NT2/D1 (cell line): ENCODE measurements around the gene PCDHA2.
"Not testable (repeated sequence)": the region's sequence is repeated elsewhere in the genome, so short reads cannot be mapped to it uniquely, and the experiment has no call there.

Experiments
- DNase-seq: peaks from one replicate; pipeline ENCODE4 v3.0.0-alpha.2; 2011; ENCODE audit warnings: low read depth, low spot score
- H3K27me3 ChIP-seq: 2 replicates; pipeline ENCODE4 v1.6.0; 2011; ENCODE audit warnings: mild to moderate bottlenecking; ENCODE audit not compliant: insufficient read length, insufficient read depth
- H3K36me3 ChIP-seq: 2 replicates; pipeline ENCODE4 v1.6.1; 2011; ENCODE audit warnings: mild to moderate bottlenecking, low read length, mixed read lengths; ENCODE audit not compliant: insufficient read depth, insufficient read length
- H3K4me1 ChIP-seq: 2 replicates; pipeline ENCODE4 v1.5.1; 2011; ENCODE audit not compliant: insufficient read depth, insufficient read length
- H3K4me3 ChIP-seq: 2 replicates; pipeline ENCODE4 v1.5.1; 2011; ENCODE audit warnings: low read depth; ENCODE audit not compliant: insufficient read length
- H3K9ac ChIP-seq: 2 replicates; pipeline ENCODE4 v1.6.0; 2011; ENCODE audit warnings: low read depth; ENCODE audit not compliant: insufficient read length
- H3K9me3 ChIP-seq: 2 replicates; pipeline ENCODE4 v1.5.1; 2011; ENCODE audit warnings: mild to moderate bottlenecking, low read length; ENCODE audit not compliant: insufficient read depth
- SUZ12 ChIP-seq: IDR thresholded peaks from 2 replicates; pipeline ENCODE4 v1.6.1; 2011; ENCODE audit not compliant: insufficient read length, insufficient read depth; ENCODE audit errors: extremely low read depth
- YY1 ChIP-seq: IDR thresholded peaks from 2 replicates; pipeline ENCODE4 v1.6.1; 2011; ENCODE audit not compliant: insufficient read length, insufficient read depth
- ZNF274 ChIP-seq: IDR thresholded peaks from 2 replicates; pipeline ENCODE4 v1.6.1; 2011; ENCODE audit warnings: mild to moderate bottlenecking, low read depth, low read length

PCDHA2 gene

GRCh38 chr5:140827704-140828361 is 33.2 kb downstream of the PCDHA2 start, which contains the start of gene PCDHA6:
TSS of gene PCDHA6 (plus strand) at chr5:140827960. CDS start at chr5:140828092, 132 bp downstream.
- H3K9me3 ChIP-seq: no peaks in the 10 kb centered on the region
- no peak within 1 kb of the TSS for H3K4me3 ChIP-seq
- DNase-seq: no peak
- no peak within 1 kb of the TSS for H3K9ac ChIP-seq
- TF ChIP-seq YY1 (no peak), SUZ12 (no peak), ZNF274 (no peak)
- no peaks in the 10 kb centered on the region for H3K4me1 ChIP-seq
- no peaks in the 10 kb centered on the region for H3K27me3 ChIP-seq
- H3K36me3 ChIP-seq: no peaks in the 10 kb centered on the region

DNA sequence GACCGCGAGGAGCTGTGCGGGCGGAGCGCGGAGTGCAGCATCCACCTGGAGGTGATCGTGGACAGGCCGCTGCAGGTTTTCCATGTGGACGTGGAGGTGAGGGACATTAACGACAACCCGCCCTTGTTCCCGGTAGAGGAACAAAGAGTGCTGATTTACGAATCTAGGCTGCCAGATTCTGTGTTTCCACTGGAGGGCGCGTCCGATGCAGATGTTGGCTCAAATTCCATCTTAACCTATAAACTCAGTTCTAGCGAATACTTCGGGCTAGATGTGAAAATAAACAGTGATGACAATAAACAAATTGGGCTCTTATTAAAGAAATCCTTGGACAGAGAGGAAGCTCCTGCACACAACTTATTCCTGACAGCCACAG is 33.7 kb downstream of the PCDHA2 start:
- no peaks in the 10 kb centered on the region for H3K9me3 ChIP-seq
- no peak for TF ChIP-seq SUZ12
- no peak for TF ChIP-seq YY1
- no peak for TF ChIP-seq ZNF274
- no peak overlapping the region for H3K9ac ChIP-seq

DNA sequence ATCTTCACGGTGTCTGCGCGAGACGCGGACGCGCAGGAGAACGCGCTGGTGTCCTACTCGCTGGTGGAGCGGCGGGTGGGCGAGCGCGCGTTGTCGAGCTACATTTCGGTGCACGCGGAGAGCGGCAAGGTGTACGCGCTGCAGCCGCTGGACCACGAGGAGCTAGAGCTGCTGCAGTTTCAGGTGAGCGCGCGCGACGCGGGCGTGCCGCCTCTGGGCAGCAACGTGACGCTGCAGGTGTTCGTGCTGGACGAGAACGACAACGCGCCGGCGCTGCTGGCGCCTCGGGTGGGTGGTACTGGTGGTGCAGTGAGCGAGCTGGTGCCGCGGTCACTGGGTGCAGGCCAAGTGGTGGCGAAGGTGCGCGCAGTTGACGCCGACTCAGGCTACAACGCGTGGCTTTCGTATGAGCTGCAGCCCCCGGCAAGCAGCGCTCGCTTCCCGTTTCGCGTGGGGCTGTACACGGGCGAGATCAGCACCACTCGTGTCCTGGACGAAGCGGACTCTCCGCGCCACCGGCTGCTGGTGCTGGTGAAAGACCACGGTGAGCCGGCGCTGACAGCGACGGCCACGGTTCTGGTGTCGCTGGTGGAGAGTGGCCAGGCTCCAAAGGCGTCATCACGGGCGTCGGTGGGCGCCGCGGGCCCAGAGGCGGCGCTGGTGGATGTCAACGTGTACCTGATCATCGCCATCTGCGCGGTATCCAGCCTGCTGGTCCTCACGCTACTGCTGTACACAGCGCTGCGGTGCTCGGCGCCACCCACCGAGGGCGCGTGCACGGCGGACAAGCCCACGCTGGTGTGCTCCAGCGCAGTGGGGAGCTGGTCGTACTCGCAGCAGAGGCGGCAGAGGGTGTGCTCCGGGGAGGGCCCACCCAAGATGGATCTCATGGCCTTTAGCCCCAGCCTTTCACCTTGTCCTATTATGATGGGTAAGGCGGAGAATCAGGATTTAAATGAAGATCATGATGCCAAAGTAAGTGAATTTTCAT is 35.2 kb downstream of the PCDHA2 start:
- H3K27me3 ChIP-seq, H3K9me3 ChIP-seq, H3K9ac ChIP-seq, H3K36me3 ChIP-seq, H3K4me1 ChIP-seq, DNase-seq, H3K4me3 ChIP-seq: not testable (repeated sequence)

More for the DNA sequence above, 33.7 kb downstream of the PCDHA2 start:
- Histone ChIP-seq H3K4me3 (no peak overlapping the region), H3K36me3 (no peaks in the 10 kb centered on the region), H3K4me1 (no peaks in the 10 kb centered on the region), H3K27me3 (no peaks in the 10 kb centered on the region)
- no peak for DNase-seq

DNA sequence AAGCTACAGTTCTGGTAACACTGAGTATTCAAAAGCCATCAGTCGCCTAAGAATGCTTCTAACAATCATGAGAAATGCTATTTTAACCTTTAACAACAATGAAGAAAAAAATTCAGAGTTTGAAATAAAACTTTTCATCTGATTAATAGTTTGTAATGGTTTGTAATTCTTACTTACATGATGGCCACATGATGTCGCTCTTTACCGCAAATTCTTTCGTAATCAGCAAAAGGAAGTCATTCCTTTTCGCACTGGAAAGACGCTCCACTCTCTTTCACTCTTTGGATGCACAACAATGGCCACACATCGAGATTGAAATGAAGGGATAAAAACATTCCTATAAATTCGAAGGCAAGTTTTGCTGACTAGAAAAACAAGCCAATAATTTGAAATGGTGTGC is 39.3 kb downstream of the PCDHA2 start, which contains the start of gene PCDHA7:
TSS of gene PCDHA7 (plus strand) at position 277 of the 400 bp plus-strand sequence. CDS start at position 392, 115 bp downstream.
- no peak for DNase-seq
- H3K9ac ChIP-seq: peak within 1 kb of the TSS; percentile 51
- H3K4me3 ChIP-seq: peak within 1 kb of the TSS; percentile 43
- TF ChIP-seq ZNF274 (no peak), SUZ12 (no peak), YY1 (no peak)
- H3K9me3 ChIP-seq: peaks cover 3% of the 10 kb centered on the region; the same call in 1 of the 2 replicates
- H3K36me3 ChIP-seq: no peaks in the 10 kb centered on the region
- no peaks in the 10 kb centered on the region for H3K4me1 ChIP-seq
- no peaks in the 10 kb centered on the region for H3K27me3 ChIP-seq

DNA sequence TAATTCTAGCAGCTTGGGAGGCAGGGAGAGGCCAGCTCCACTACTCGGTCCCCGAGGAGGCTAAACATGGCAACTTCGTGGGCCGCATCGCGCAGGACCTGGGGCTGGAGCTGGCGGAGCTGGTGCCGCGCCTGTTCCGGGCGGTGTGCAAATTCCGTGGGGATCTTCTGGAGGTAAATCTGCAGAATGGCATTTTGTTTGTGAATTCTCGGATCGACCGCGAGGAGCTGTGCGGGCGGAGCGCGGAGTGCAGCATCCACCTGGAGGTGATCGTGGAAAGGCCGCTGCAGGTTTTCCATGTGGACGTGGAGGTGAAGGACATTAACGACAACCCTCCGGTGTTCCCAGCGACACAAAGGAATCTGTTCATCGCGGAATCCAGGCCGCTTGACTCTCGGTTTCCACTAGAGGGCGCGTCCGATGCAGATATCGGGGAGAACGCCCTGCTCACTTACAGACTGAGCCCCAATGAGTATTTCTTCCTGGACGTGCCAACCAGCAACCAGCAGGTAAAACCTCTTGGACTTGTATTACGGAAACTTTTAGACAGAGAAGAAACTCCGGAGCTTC is 39.9 kb downstream of the PCDHA2 start:
- not testable (repeated sequence) for H3K9ac ChIP-seq, DNase-seq, H3K9me3 ChIP-seq, H3K36me3 ChIP-seq, H3K4me1 ChIP-seq, H3K27me3 ChIP-seq
- H3K4me3 ChIP-seq: peak overlapping the region; percentile 43

DNA sequence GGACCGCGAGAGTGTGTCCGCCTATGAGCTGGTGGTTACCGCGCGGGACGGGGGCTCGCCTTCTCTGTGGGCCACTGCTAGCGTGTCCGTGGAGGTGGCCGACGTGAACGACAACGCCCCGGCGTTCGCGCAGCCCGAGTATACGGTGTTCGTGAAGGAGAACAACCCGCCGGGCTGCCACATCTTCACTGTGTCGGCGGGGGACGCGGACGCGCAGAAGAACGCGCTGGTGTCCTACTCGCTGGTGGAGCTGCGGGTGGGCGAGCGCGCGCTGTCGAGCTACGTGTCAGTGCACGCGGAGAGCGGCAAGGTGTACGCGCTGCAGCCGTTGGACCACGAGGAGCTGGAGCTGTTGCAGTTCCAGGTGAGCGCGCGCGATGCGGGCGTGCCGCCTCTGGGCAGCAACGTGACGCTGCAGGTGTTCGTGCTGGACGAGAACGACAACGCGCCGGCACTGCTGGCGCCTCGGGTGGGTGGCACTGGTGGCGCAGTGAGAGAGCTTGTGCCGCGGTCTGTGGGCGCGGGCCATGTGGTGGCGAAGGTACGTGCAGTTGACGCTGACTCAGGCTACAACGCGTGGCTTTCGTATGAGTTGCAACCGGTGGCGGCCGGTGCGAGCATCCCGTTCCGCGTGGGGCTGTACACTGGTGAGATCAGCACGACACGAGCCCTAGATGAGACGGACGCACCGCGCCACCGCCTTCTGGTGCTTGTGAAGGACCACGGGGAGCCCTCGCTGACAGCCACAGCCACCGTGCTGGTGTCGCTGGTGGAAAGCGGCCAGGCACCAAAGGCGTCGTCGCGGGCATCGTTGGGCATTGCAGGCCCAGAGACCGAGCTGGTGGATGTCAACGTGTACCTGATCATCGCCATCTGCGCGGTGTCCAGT is 41.2 kb downstream of the PCDHA2 start:
- DNase-seq: no peak
- Histone ChIP-seq H3K36me3 (no peaks in the 10 kb centered on the region), H3K27me3 (no peaks in the 10 kb centered on the region), H3K4me1 (no peaks in the 10 kb centered on the region), H3K9ac (no peak overlapping the region), H3K4me3 (no peak overlapping the region), H3K9me3 (peaks cover 3% of the 10 kb centered on the region; the same call in 1 of the 2 replicates)
- no peak for TF ChIP-seq ZNF274
- no peak for TF ChIP-seq YY1
